BJ (cell line): ENCODE measurements around the gene ZNF654. TPM values are rescaled to one million over a fixed set of nuclear protein-coding genes. Genes with fewer than 3 reads are reported as not detected.

Experiments
- CTCF ChIA-PET: fragments of 350-600 bp; formaldehyde crosslinking; extraction: SDS; loops from one replicate; lab custom pipeline; 2021; ENCODE audit warnings: antibody characterized with exemption, inconsistent platforms; lab: Yijun Ruan, JAX
- POLR2A ChIA-PET: fragments of 300-600 bp; sonication (Branson Sonifier 250); formaldehyde crosslinking; extraction: SDS; loops from one replicate; lab custom pipeline; 2021; ENCODE audit warnings: antibody characterized with exemption; lab: Charles Lee
- DNase-seq: peaks from one replicate; pipeline ENCODE4 v3.0.0-alpha.2; 2011; ENCODE audit warnings: low read depth
- H3K27me3 ChIP-seq: 2 replicates; pipeline ENCODE4 v1.6.0; 2011; ENCODE audit warnings: low read length; ENCODE audit not compliant: control insufficient read depth, insufficient read depth
- H3K36me3 ChIP-seq: 2 replicates; pipeline ENCODE4 v1.5.1; 2011; ENCODE audit warnings: low read length; ENCODE audit not compliant: control insufficient read depth, insufficient read depth
- H3K4me3 ChIP-seq: 2 replicates; pipeline ENCODE4 v1.5.1; 2011; ENCODE audit warnings: low read depth, mild to moderate bottlenecking, control low read depth, low read length
- CTCF ChIP-seq: IDR thresholded peaks from 2 replicates; pipeline ENCODE4 v1.5.1; 2011; ENCODE audit warnings: low read depth, mild to moderate bottlenecking, control low read depth, inconsistent platforms, low read length, moderate library complexity; ENCODE audit not compliant: insufficient read depth
- polyA plus RNA-seq: library from polyadenylated mRNA; depleted of rRNA; stranded (reverse); fragments of >200 nt; gene quantifications from 2 replicates; pipeline ENCODE4 v1.2.3, GENCODE V29; 2011

The ZNF654 gene
- polyA plus RNA-seq, 1 experiment = 2.0 TPM

GRCh38 chr3:88058306-88058580 lies 812 bp upstream of the ZNF654 start:
- TF ChIP-seq CTCF = no peak
- no peak for DNase-seq
- peak overlapping the region; percentile 86 for H3K4me3 ChIP-seq
- H3K27me3 ChIP-seq = no peaks in the 10 kb centered on the region
- ChIA-PET CTCF (interaction anchor here (1.0 kb wide), 1 partner anchor 55 kb away, joined by 4 read pairs; no protein-coding TSS in a partner anchor), POLR2A (no interaction called here)
- H3K36me3 ChIP-seq = peaks cover 5% of the 10 kb centered on the region

- H3K36me3 ChIP-seq = peaks cover 5% of the 10 kb centered on the region
- ChIA-PET POLR2A (interaction anchor here (0.6 kb wide), 1 partner anchor 1134 kb away, joined by 3 read pairs; no protein-coding TSS in a partner anchor), CTCF (interaction anchor here (1.7 kb wide), 1 partner anchor 54 kb away, joined by 4 read pairs; no protein-coding TSS in a partner anchor)
- no peaks in the 10 kb centered on the region for H3K27me3 ChIP-seq
- peak overlapping the region; percentile 83 for H3K4me3 ChIP-seq
- TF ChIP-seq CTCF = no peak
- DNase-seq = no peak
Observed at GRCh38 chr3:88059380-88060170, 520 bp downstream of the ZNF654 start.

GRCh38 chr3:88061746-88062145 lies 2.7 kb downstream of the ZNF654 start:
- H3K4me3 ChIP-seq = no peak overlapping the region
- no peak for DNase-seq
- no peaks in the 10 kb centered on the region for H3K36me3 ChIP-seq
- ChIA-PET CTCF (no interaction called here), POLR2A (no interaction called here)
- no peaks in the 10 kb centered on the region for H3K27me3 ChIP-seq
- TF ChIP-seq CTCF = no peak

GRCh38 chr3:88075072-88075471 lies 16.0 kb downstream of the ZNF654 start:
- DNase-seq = no peak
- Histone ChIP-seq H3K36me3 (no peaks in the 10 kb centered on the region), H3K4me3 (no peak overlapping the region), H3K27me3 (no peaks in the 10 kb centered on the region)
- CTCF ChIA-PET = no interaction called here
- no peak for TF ChIP-seq CTCF
- POLR2A ChIA-PET = no interaction called here

GRCh38 chr3:88075497-88075896 lies 16.4 kb downstream of the ZNF654 start:
- POLR2A ChIA-PET = no interaction called here
- Histone ChIP-seq H3K4me3 (no peak overlapping the region), H3K36me3 (no peaks in the 10 kb centered on the region), H3K27me3 (no peaks in the 10 kb centered on the region)
- DNase-seq = no peak
- CTCF ChIA-PET = no interaction called here
- TF ChIP-seq CTCF = no peak
